AG04449 (cell line): ENCODE data around the gene RING1.

ENCODE experiments used
- CTCF ChIA-PET: fragments of 350-600 bp; formaldehyde crosslinking; extraction: SDS; loops from one replicate; lab custom pipeline; 2021; ENCODE audit warnings: antibody characterized with exemption; lab: Yijun Ruan, JAX
- POLR2A ChIA-PET: fragments of 400-600, 350-600 bp; formaldehyde crosslinking; extraction: SDS; loops from one replicate; lab custom pipeline; 2020; ENCODE audit warnings: antibody characterized with exemption, inconsistent platforms; lab: Yijun Ruan, JAX
- DNase-seq: peaks from one replicate; pipeline ENCODE4 v3.0.0-alpha.2; 2010; ENCODE audit warnings: low read depth, low spot score
- H3K4me3 ChIP-seq: 2 replicates; pipeline ENCODE4 v1.5.1; 2011; ENCODE audit warnings: low read depth, mild to moderate bottlenecking, control low read depth, low read length
- CTCF ChIP-seq: IDR thresholded peaks from one replicate; pipeline ENCODE4 v1.5.1; 2011; ENCODE audit warnings: mild to moderate bottlenecking, moderate library complexity, low read length, control low read depth, inconsistent platforms; ENCODE audit not compliant: insufficient read depth; ENCODE audit errors: missing control alignments

RING1 gene

DNA sequence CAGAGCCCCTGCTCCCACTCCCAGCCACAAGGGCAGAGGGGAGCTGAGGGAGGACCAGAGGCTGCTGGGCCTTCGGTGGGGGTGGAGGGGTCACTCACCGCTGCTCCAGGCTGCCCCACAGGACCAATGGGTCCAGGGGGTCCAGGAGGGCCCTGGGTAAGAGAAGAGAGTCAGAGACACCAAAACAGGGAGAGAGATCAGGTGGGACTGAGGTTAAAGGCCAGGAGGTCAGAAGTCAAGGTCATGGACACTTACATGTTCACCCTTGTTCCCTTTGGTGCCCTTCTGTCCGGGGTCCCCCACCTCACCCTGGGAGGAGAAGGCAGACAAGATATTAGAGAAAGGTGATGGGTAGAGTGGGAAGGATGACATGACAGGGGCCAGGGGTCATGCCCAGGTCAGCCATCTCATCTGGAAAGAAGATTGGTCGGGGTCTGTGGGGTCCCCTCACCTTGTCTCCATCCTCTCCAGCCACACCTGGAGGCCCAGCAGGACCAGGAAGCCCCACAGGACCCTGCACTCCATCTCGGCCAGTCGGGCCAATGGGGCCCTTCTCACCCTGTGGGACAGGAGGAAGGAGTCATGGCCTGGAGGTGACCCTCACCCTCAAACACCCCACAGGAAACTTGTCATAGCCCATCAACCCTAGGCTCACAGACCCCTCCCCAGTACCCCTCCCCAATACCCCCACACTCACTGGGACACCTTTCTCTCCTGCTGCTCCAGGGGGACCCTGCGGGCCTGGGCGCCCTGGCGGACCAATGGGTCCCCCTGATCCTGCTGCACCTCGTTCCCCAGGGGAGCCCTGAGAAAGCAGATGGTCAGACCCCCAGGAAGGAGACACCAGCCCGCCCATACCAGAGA, 37.1 kb upstream of the RING1 start:
- POLR2A ChIA-PET = no interaction called here
- CTCF ChIA-PET = interaction anchor here (1.0 to 4.3 kb wide), 7 partner anchors 9 to 303 kb away, joined by 3 to 44 read pairs (median 6); no protein-coding TSS in a partner anchor
- no peak for DNase-seq
- TF ChIP-seq CTCF = no peak
- H3K4me3 ChIP-seq = no peak overlapping the region

DNA sequence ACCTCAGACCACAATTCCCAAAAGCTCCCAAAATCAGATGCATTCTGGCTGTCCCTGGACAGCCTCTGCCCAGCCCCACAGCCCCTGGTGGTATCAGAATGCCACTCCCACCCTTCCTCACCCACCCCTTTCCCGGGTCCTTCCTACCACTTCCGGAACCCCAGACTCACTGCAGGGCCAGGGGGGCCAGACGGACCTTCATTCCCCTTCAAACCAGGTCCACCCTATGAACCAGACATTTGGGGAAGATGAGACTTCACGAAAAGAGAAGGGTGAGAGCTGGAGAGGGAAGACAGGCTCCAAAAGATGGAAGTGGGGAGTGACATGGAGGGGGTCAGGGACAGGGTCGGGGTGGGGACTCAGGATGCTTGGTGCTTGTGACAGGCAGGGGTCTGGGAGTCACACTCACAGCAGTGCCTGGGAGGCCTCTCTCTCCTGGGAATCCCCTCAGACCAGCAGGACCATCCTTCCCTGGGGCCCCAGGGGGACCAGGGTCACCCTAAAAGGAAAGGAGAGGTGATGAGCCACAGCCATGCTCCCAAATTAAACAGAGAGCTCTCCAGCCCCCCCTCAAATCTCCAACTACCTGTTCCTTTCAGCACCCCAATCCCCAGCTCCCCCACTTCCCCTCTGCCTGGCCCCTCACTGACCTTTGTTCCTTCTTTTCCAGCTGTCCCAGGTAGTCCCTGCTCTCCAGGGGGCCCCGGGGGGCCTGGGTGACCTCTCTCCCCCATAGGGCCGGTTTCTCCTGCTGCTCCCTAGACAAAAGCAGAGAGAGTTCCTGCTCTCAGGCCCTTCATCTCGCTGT, 36.2 kb upstream of the RING1 start:
- CTCF ChIA-PET = interaction anchor here (0.6 to 5.1 kb wide), 15 partner anchors 10 to 304 kb away, joined by 3 to 44 read pairs (median 6); partner anchors contain the start of gene HLA-DMA
- H3K4me3 ChIP-seq = no peak overlapping the region
- no peak for TF ChIP-seq CTCF
- no peak for DNase-seq
- POLR2A ChIA-PET = no interaction called here

DNA sequence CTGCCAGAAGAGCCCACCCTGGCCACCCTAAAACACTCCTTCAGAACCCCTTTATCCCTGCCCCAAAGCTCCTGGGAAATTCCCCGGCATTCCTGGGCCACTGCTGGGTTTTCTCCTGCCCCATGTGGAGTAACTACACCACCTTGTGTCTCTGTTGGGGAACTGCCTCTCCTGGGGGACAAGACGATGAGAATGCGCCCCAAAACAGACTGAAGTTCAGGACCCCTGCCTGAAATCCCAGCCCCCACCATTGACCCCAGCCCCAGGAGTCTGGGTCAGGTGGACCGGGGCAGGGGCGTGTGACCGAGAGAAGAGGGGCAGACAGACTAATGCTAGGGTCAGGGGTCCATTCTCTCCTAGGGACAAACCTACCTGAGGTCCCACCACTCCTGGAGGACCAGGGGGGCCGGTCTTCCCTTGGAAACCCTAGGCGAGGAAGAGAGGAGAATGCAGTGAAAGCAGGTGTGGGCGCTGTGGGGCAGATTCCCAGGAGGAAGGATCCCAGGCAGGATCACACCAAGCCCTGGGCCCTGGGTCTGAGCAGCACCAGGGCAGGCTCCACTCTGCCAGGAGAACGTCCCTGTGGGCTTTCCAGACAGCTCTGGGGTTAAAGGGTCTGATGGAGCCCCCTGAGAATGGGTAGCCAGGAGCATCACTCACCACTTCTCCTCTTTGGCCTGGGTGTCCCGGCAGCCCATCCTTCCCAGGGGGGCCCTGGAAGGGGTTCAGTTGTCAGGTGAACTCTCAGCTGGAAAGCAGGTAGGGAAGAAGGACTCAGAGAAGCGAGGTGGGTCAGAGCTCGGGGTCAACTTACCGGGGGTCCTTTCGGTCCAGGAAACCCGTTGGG, 35.4 kb upstream of the RING1 start:
- CTCF ChIA-PET = interaction anchor here (0.6 to 5.1 kb wide), 22 partner anchors 9 to 290 kb away, joined by 3 to 44 read pairs (median 5); partner anchors contain the start of gene HLA-DMA
- POLR2A ChIA-PET = no interaction called here
- TF ChIP-seq CTCF = peak; percentile 67
- no peak for DNase-seq
- H3K4me3 ChIP-seq = no peak overlapping the region

DNA sequence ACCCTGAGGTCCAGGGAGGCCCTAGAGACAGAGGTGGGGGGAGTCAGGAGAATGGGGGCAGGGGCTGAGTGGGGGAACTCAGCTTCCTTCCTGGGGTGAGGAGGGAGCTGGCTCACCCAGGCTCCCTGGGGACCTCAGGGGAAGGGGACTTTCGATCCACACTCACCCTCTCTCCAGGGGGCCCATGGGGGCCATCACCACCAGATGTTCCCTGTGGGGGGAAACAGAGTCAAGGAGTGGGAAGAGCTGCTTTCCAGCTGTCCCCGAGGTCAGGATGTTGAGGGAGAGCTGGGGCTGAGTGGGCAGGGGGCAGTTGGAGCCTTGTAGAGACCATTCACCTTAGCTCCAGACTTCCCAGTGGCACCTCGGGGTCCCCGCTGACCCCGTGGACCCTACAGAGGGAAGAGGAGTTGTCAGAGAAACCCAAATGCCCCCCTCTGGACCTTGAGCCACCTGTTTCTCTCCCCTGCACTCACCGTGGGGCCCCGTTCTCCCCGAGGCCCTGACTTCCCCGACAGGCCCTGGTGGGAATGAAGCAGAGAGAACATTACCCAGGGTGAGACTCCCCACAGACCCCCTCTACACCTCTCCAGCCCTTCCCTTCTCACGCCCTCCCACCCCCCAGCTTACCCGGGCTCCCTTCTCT, 34.6 kb upstream of the RING1 start:
- POLR2A ChIA-PET = no interaction called here
- TF ChIP-seq CTCF = no peak
- CTCF ChIA-PET = interaction anchor here (0.7 to 5.1 kb wide), 13 partner anchors 8 to 287 kb away, joined by 3 to 44 read pairs (median 4); no protein-coding TSS in a partner anchor
- H3K4me3 ChIP-seq = no peak overlapping the region
- DNase-seq = no peak

DNA sequence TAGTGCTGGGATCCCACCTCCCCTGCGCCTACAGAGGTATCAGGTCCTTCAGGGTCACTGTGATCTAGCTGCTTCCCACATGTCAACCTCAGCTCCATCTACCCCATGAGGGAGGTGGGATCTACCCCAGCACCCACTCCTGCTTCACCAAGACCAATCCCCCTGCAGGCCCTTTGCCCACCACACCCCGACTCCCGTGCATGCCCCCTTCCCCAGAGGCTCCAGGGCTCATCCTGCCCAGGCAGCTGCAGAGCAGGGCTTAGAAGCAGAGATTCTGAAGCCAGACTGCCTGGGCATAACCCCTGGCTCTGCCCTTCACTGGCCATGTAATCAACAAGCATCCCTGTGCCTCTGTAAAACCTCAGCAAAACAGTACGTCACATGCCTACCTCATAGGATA, 33.5 kb upstream of the RING1 start:
- DNase-seq = no peak

More for the DNA sequence above, 33.5 kb upstream of the RING1 start:
- TF ChIP-seq CTCF = no peak
- POLR2A ChIA-PET = no interaction called here
- CTCF ChIA-PET = interaction anchor here (1.0 to 5.1 kb wide), 7 partner anchors 9 to 289 kb away, joined by 3 to 44 read pairs (median 8); no protein-coding TSS in a partner anchor
- no peak overlapping the region for H3K4me3 ChIP-seq
